HG03159 (cell line): ENCODE results near the gene CISD1.

ENCODE experiments used
- ATAC-seq: cut with Tn5 transposase; IDR thresholded peaks from one replicate; pipeline ENCODE4 v1.9.1; 2021; ENCODE audit warnings: mild to moderate bottlenecking, moderate library complexity; ENCODE audit not compliant: unreplicated experiment

The CISD1 gene

GRCh38 chr10:58264780-58265179 lies 4.2 kb upstream of the CISD1 start:
- ATAC-seq: no peak

DNA sequence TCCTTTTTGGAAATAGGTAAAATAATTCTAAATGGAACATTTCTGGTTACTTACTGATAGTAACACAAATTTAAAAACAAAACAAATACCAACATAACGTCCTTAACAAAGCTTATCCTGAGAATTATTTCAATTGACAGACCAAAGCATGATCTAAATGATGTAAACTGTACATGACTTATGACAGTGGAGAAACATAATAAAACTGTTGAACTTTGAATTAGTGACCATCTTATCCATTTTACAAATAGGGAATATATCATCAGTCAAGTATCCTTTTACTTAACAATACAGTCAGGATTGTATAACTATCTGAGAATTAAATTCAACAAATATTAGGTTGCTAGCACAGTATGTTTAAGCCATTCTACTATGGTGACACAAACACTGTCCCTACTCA lies 3.7 kb upstream of the CISD1 start:
- no peak for ATAC-seq

- ATAC-seq: peak; percentile 24
Observed at GRCh38 chr10:58266003-58266825, 2.7 kb upstream of the CISD1 start.

- ATAC-seq: peak; percentile 9
Observed at GRCh38 chr10:58266826-58267712, 1.9 kb upstream of the CISD1 start.

DNA sequence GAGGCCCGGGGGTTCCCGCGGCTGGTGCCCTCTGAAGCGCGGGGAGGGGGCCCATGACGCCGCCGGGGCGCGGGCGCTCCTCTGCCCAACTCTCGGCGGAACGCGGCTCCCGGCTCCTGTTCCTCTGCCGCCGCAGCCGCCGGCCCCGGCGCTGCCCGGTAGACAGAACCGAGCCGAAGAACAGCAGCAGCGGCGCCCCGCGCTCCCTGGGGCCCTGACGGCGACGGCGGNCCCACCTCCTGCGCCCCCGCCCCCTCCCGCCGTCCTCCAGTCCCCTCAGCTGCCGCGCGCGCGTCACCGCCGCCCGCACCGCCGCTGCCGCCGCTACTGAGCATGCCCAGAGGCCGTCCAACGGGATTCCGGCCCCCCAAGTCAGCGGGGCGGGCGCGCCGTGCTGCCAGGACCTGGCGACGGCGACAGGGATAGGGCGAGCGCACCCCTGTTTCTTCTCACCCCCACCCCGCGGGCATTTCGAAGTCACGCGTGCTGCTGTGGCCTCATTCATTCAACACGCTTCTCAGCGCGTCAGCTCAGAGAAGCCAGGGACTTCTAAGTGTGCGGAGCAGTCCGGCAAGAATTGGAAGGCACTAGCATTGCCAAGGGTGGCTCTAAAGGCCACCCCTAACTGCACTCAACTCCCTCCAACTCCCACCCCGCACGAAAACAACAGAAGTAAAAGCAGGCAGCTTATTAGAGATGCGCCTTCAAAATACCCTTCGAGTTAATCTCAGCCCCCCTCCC lies 1.1 kb upstream of the CISD1 start, which contains the start of gene IPMK:
IPMK (minus strand) TSS at position 182 of the 741 bp plus-strand sequence. CDS start 283 bp downstream, outside the sequence.
- ATAC-seq: peak; percentile 57

GRCh38 chr10:58268454-58268945 lies 462 bp upstream of the CISD1 start:
- ATAC-seq: peak; percentile 0

DNA sequence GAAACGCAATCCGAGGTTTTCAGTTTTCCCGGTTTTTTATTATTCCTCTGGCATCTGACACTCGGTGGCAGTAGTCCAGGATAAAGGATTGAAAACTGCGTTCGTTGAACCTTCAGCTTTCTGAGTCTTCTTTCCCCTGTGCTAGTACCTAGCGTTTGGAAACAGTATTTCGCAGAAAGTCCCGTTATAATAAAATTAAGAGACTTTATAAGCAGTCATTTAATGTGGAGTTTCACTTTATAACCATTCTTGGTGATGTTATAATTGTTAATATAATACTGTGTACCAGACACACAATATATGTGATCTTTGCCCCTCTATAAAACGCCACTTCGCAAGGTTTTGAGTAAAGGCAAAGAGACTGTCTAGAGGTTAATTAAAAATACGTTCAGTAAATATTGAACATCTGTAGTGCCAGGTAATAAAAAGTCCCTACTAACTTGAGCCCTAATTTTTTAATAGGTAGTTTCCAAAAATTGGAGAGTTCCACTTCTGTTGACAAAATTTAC lies 874 bp downstream of the CISD1 start:
- ATAC-seq: no peak

GRCh38 chr10:58275261-58275660 lies 6.3 kb downstream of the CISD1 start:
- no peak for ATAC-seq

DNA sequence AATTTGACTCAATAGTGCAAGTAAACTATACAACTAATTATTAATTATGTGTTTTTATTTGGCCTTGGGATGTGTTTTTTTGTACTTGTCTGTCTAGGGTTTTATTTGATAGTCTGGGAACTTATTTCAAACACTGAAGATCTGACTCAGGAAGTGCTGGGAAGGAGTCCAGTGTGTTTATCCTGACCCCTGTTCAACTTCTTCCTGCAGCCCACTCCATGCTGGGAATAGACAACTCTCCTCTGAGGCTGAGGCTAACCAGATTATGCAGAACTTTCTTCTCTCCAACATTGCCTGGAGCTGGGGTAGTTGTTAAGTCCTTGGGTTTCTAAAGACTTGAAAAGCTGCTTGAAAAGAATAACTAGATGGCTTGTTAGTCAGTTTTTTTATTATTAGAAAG lies 6.9 kb downstream of the CISD1 start:
- no peak for ATAC-seq

DNA sequence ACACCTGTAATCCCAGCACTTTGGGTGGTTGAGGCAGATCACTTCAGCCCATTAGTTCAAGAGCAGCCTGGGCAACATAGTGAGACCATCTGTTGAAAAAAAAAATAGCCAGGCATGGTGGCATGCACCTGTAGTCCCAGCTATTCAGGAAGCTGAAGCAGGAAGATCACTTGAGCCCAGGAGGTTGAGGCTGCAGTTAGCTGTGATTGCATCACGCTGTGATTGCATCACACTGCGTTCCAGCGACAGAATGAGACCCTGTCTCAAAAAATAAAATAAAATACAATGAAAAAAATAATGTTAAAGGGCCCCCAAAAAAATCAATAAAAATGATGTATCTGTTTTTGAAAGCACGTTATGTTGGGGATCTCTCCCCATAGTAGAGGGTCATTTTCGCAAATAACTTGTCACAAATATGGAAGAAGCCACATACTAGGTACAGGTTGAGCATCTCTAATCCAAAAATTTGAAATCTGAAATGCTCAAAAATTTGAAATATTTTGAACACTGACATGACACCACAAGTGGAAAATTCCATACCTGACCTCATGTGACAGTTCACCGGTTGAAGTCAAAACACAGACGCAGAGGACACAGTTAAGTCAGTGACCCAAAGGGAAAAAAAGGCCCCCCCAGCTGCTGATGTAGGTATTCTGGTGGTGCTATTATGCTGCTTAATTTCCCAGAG lies 9.5 kb downstream of the CISD1 start:
- ATAC-seq: no peak

- no peak for ATAC-seq
Observed at GRCh38 chr10:58278962-58279307, 10.0 kb downstream of the CISD1 start.

- no peak for ATAC-seq
Observed at GRCh38 chr10:58280477-58280876, 11.5 kb downstream of the CISD1 start.

DNA sequence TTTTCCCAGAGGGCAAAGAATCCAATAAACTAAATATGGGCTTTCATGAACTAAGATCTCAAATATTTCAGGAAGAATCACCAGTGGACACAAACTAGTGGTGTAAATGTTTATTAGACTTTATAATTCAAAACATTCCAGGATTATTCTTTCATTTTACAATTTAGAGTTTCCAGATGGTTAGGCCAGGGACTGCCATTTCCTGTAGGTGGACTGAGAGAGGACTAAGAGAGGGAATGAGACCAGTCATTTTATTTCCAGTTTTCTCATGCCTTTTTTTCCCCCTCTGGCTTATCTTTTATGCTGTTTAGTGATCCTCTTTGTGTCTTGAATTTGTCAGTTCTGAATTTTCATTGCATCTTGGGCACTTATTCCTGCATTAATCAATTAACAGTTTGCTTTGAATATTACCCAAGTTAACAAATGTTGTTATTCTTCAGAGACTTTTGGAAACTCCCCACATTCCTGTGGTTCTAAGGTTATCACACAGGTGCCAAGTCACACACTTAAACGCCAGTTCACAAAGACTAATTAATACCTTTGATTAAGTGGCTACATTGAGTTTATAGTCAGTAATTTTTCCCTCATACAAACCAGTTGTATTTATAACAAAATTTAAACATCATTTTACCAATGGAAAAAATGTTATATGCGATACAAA lies 12.3 kb downstream of the CISD1 start:
- no peak for ATAC-seq

- ATAC-seq: peak; percentile 99
Observed at GRCh38 chr10:58282615-58283014, 13.7 kb downstream of the CISD1 start.

- ATAC-seq: peak; percentile 91
Observed at GRCh38 chr10:58291538-58292174, 22.7 kb downstream of the CISD1 start.

- ATAC-seq: no peak
Observed at GRCh38 chr10:58293989-58294388, 25.0 kb downstream of the CISD1 start.

- ATAC-seq: peak; percentile 94
Observed at GRCh38 chr10:58299580-58299979, 30.6 kb downstream of the CISD1 start.

- no peak for ATAC-seq
Observed at GRCh38 chr10:58300676-58301075, 31.7 kb downstream of the CISD1 start.

- no peak for ATAC-seq
Observed at GRCh38 chr10:58302254-58302653, 33.3 kb downstream of the CISD1 start.
